Central memory CD8-positive, alpha-beta T cell (primary cell): Measurements from ENCODE around the gene PUM1.

Experiments
- ATAC-seq: fragments of 150-1000 bp; cut with Tn5 transposase; replicated peaks from 2 replicates; pipeline ENCODE4 v1.10.0; 2022; ENCODE audit warnings: mild to moderate bottlenecking, moderate FRiP score, moderate number of reproducible peaks; ENCODE audit not compliant: poor library complexity, severe bottlenecking; ENCODE audit errors: extremely low read depth
- DNase-seq, 2 donors: peaks; one replicate each; pipeline ENCODE4 v3.0.0; 2021; ENCODE audit warnings: low spot score in 2 of 2
- H3K27ac Mint-ChIP-seq: one replicate; pipeline ENCODE4 v1.8.0; 2022; ENCODE audit warnings: low read depth, mild to moderate bottlenecking, moderate library complexity, mixed read lengths
- H3K27me3 Mint-ChIP-seq: one replicate; pipeline ENCODE4 v1.8.0; 2022; ENCODE audit warnings: mixed read lengths
- H3K36me3 Mint-ChIP-seq: one replicate; pipeline ENCODE4 v1.8.0; 2022; ENCODE audit warnings: mild to moderate bottlenecking, moderate library complexity, mixed read lengths; ENCODE audit not compliant: insufficient read depth
- H3K4me1 Mint-ChIP-seq: one replicate; pipeline ENCODE4 v1.8.0; 2022; ENCODE audit warnings: mixed read lengths
- H3K4me3 Mint-ChIP-seq: one replicate; pipeline ENCODE4 v1.8.0; 2022; ENCODE audit warnings: mild to moderate bottlenecking, moderate library complexity, mixed read lengths
- H3K9me3 Mint-ChIP-seq: one replicate; pipeline ENCODE4 v1.8.0; 2022; ENCODE audit warnings: mixed read lengths

PUM1 gene

DNA sequence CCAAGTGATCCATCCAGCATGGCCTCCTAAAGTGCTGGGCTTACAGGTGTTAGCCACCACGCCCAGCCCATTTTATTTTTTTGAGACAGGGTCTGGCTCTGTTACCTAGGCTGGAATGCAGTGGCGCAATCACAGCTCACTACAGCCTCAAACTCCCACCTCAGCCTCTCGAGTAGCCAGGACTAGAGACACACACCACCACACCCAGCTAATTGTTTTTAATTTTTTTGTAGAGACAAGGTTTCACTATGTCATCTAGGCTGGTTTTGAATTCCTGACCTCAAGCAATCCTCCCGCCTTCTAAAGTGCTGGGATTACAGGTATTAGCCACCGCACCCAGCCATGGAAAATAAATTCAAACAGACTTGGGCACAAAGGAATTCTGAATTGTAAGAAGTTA, 31.9 kb downstream of the PUM1 start:
- ATAC-seq (no peak), DNase-seq (no peak)
- H3K27me3 Mint-ChIP-seq, result no peaks in the 10 kb centered on the region
- peaks cover 26% of the 10 kb centered on the region for H3K36me3 Mint-ChIP-seq
- no peaks in the 10 kb centered on the region for H3K9me3 Mint-ChIP-seq
- peak overlapping the region; percentile 17 for H3K27ac Mint-ChIP-seq
- H3K4me1 Mint-ChIP-seq, result peaks cover 80% of the 10 kb centered on the region
- no peak overlapping the region for H3K4me3 Mint-ChIP-seq

DNA sequence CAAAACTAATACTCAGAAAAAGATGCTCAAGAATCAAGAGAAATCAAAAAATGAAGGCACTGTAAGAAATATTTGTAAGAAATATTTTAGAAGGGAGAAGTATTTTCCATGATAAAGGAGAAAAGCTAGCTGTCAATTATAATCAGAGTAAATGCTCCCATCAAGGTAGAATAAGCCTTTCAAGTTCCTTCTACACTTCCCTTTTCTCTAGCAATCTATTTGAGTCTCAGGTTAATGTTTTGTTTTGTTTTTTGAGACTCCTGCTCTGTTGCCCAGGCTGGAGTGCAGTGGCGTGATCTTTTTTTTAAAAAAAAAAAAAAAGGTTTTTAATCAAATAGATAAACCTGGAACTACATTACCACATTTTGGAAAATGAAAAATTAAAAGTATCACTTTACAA, 33.3 kb downstream of the PUM1 start:
- peaks cover 21% of the 10 kb centered on the region for H3K36me3 Mint-ChIP-seq
- ATAC-seq (no peak), DNase-seq (no peak)
- H3K9me3 Mint-ChIP-seq, result no peaks in the 10 kb centered on the region
- H3K27me3 Mint-ChIP-seq, result no peaks in the 10 kb centered on the region
- no peak overlapping the region for H3K4me3 Mint-ChIP-seq
- peaks cover 82% of the 10 kb centered on the region for H3K4me1 Mint-ChIP-seq
- no peak overlapping the region for H3K27ac Mint-ChIP-seq

DNA sequence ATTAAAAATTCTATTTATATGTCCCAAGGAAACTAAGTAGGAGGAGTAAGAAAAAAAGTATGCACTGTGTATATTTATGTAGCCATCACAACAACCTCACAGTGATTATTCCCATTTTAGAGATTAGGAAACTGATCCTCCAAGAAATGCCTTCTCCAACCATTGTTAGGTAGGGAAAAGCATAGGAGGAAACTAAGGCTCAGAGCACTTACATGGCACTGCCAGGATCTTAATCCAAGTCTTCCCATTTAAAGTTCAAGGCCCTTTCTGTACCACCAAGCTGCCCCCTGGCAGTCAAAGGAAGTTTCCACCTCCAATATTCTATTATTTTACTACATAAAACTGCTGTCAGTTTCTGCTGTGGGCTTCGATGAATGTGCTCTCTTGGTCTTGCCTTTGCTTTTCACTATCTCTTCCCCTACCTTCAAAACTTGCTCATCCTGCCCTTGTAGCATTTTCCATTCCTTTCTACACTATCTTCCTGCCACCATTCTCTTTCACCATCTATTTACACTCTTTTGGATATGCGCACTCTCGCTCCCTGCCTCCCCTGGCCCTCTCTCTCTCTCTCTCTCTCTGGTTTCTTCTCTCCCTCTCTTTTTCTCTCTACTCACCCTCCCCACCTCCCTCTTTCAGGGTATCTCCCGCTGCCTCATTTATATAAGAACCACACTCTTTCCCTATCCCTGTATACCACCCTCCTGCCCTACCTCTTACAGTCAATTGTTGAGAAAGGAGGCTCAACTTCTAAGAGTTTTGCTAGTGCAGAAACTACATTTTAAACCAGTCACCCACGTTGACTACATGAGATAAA, 34.0 kb downstream of the PUM1 start:
- Mint-ChIP-seq H3K4me1 (peaks cover 80% of the 10 kb centered on the region), H3K36me3 (peaks cover 18% of the 10 kb centered on the region), H3K9me3 (no peaks in the 10 kb centered on the region), H3K4me3 (no peak overlapping the region), H3K27me3 (no peaks in the 10 kb centered on the region), H3K27ac (peak overlapping the region; percentile 52)
- DNase-seq (no peak), ATAC-seq (no peak)

DNA sequence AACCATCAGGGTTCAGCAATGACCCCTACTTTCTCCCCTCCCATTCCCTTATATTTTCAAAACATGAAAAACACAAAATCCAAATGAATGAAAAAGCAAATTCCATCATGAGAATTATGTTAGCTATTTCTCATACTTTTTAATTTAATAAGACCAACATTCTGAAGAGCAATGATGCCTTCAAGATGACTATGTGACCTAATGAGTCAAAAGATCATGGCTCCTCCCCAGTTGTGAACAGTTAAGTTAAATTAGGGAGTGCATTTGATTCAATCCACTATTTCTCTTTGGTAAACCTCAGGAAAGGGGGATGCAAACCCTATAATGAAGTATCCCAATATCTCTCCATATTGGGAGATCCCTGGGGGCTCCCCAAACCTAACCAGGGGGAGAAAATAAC, 36.5 kb downstream of the PUM1 start:
- no peak for DNase-seq
- Mint-ChIP-seq H3K27ac (no peak overlapping the region), H3K4me1 (peaks cover 84% of the 10 kb centered on the region), H3K9me3 (no peaks in the 10 kb centered on the region), H3K4me3 (no peak overlapping the region), H3K36me3 (peaks cover 20% of the 10 kb centered on the region), H3K27me3 (no peaks in the 10 kb centered on the region)
- ATAC-seq, result no peak

DNA sequence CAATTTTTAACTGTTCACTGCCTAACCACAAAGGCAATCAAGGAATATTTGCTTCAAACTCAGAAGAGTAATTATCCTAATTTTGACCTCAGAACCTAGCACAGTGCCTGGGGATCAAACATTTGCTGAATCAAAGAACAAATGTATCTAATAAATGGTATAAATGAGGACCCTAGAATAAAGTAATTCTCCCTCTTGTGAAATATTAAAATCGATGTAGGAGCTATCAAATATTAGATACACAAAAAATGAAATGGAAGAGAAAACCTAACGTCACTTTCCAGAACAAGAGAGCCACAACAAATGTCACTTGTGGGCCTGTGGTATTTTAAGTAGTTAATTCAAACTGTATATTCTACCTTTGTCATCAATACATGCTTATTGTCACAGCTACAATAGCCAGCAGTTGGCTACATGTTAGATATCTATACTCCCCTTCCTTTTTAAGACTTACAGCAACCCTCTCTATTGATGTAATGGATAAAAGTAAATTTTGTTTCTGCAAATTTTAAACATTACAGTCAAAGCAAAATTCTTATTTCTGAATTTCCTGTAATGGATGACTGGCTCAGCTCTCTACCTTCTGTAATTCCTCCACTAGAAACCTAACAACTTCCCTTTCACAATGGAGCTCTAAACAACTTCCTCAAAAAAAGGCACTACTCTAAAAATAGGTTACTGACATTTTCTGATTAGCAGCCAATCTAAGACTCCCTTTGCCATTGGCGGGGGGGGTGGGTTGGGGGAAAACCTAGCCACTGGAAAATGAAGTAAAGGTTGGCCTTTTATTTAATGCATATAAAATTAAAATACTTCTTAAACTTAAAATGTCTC, 37.6 kb downstream of the PUM1 start:
- H3K4me1 Mint-ChIP-seq, result peaks cover 82% of the 10 kb centered on the region
- H3K27ac Mint-ChIP-seq, result peak overlapping the region; percentile 68
- no peak overlapping the region for H3K4me3 Mint-ChIP-seq
- DNase-seq, result no peak
- H3K9me3 Mint-ChIP-seq, result no peaks in the 10 kb centered on the region
- peaks cover 18% of the 10 kb centered on the region for H3K36me3 Mint-ChIP-seq
- H3K27me3 Mint-ChIP-seq, result no peaks in the 10 kb centered on the region
- ATAC-seq, result peak; percentile 28

DNA sequence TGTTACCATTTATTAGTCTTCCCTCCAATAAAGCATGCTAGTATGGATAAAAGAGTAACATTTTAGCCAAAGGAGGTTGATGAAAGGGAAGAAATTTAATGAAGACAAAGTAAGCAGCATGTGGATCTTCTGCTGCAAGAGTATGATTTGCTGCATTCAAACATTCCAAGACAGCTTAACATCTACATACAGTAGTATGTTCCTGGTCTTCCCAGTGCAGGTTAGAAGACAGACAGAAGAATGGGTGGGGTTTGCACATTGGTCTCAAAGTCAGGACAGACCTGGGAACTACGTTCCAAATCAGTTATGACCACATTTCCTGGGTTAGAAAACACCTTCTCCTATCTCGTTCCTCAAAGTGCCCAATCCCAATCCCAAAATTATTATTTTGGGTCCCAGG, 43.3 kb downstream of the PUM1 start:
- peak overlapping the region; percentile 35 for H3K27ac Mint-ChIP-seq
- peaks cover 16% of the 10 kb centered on the region for H3K36me3 Mint-ChIP-seq
- DNase-seq, result no peak
- no peaks in the 10 kb centered on the region for H3K9me3 Mint-ChIP-seq
- no peak overlapping the region for H3K4me3 Mint-ChIP-seq
- ATAC-seq, result no peak
- no peaks in the 10 kb centered on the region for H3K27me3 Mint-ChIP-seq
- H3K4me1 Mint-ChIP-seq, result peaks cover 78% of the 10 kb centered on the region

DNA sequence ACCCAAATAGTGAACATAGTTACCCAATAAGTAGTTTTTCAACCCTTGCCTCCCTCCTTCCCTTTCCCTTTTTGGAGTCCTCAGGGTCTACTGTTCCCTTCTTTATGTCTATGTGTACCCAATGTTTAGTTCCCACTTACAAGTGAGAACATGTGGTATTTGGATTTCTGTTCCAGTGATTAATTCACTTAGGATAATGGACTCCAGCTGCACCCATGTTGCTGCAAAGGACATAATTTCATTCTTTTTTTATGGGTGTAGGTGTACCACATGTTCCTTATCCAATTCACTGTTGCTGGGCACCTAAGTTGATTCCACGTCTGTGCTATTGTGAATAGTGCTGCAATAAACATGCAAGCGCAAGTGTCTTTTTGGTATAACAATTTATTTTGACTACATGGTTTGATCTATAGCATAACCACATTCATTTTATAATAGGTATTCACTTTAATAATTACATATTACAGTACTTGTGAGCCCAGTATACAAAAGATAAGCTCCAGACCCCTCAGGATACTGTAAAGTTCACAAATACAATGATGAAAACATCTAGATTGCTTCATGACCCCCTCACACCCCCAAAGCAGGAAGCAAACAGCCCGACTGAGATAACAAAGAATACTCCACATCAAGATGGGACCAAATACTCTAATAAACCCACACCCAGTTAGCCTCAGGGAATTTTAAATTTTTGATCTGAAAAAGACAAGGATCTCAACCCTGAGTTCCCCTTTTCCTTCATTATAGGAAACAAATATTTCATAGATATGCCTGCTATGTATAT, 45.3 kb downstream of the PUM1 start:
- H3K4me3 Mint-ChIP-seq, result peak overlapping the region; percentile 2
- H3K27ac Mint-ChIP-seq, result peak overlapping the region; percentile 35
- no peak for ATAC-seq
- H3K4me1 Mint-ChIP-seq, result peaks cover 71% of the 10 kb centered on the region
- peaks cover 14% of the 10 kb centered on the region for H3K36me3 Mint-ChIP-seq
- no peaks in the 10 kb centered on the region for H3K27me3 Mint-ChIP-seq
- H3K9me3 Mint-ChIP-seq, result no peaks in the 10 kb centered on the region
- no peak for DNase-seq

GRCh38 chr1:31019401-31019800, 46.1 kb downstream of the PUM1 start:
- peaks cover 14% of the 10 kb centered on the region for H3K36me3 Mint-ChIP-seq
- peaks cover 63% of the 10 kb centered on the region for H3K4me1 Mint-ChIP-seq
- no peak overlapping the region for H3K4me3 Mint-ChIP-seq
- no peaks in the 10 kb centered on the region for H3K9me3 Mint-ChIP-seq
- ATAC-seq (no peak), DNase-seq (no peak)
- H3K27me3 Mint-ChIP-seq, result no peaks in the 10 kb centered on the region
- no peak overlapping the region for H3K27ac Mint-ChIP-seq

- Mint-ChIP-seq H3K36me3 (peaks cover 11% of the 10 kb centered on the region), H3K4me3 (no peak overlapping the region), H3K27ac (peak overlapping the region; percentile 24), H3K27me3 (no peaks in the 10 kb centered on the region), H3K4me1 (peaks cover 59% of the 10 kb centered on the region), H3K9me3 (no peaks in the 10 kb centered on the region)
- DNase-seq, result no peak
- ATAC-seq, result no peak
Observed at GRCh38 chr1:31016868-31017267, 48.6 kb downstream of the PUM1 start.

- Mint-ChIP-seq H3K4me1 (peaks cover 53% of the 10 kb centered on the region), H3K9me3 (no peaks in the 10 kb centered on the region), H3K36me3 (peaks cover 14% of the 10 kb centered on the region), H3K27ac (no peak overlapping the region), H3K4me3 (peak overlapping the region; percentile 1), H3K27me3 (no peaks in the 10 kb centered on the region)
- DNase-seq (no peak), ATAC-seq (peak; percentile 47)
Observed at GRCh38 chr1:31013187-31013864, 52.2 kb downstream of the PUM1 start.

- Mint-ChIP-seq H3K9me3 (no peaks in the 10 kb centered on the region), H3K4me3 (peak overlapping the region; percentile 1), H3K27me3 (no peaks in the 10 kb centered on the region), H3K4me1 (peaks cover 59% of the 10 kb centered on the region), H3K27ac (no peak overlapping the region), H3K36me3 (peaks cover 19% of the 10 kb centered on the region)
- DNase-seq (no peak), ATAC-seq (no peak)
Observed at GRCh38 chr1:31012210-31012924, 53.1 kb downstream of the PUM1 start.
